Measurements from ENCODE around the gene B4GALT6. TPM values are rescaled to one million over a fixed set of nuclear protein-coding genes. Genes with fewer than 3 reads are reported as not detected.

Gene B4GALT6
- total and polyA plus RNA-seq, 2 of the 4 experiments (the other 2 are of a cell fraction): 1.1 to 3.9 TPM

GRCh38 chr18:31618801-31619200, 65.6 kb downstream of the B4GALT6 start:
- H3K18ac ChIP-seq (ENCODE audit: low read depth, low read length): no peak overlapping the region
- no peak overlapping the region for H3K14ac ChIP-seq (replicated peaks; ENCODE audit: low read depth, low read length)
- no peak overlapping the region for H2BK120ac ChIP-seq (ENCODE audit: low read depth, low read length)
- TF ChIP-seq MAFK (IDR thresholded peaks at IDR 0.05; ENCODE audit: low read depth, low read length): no peak
- no peak for TF ChIP-seq POLR2A (IDR thresholded peaks at IDR 0.05; ENCODE audit: low read depth, low read length)
- TF ChIP-seq BHLHE40 (IDR thresholded peaks at IDR 0.05; ENCODE audit: low read depth, low read length): no peak
- WGBS, 2 experiments (ENCODE audit: extremely low coverage in 2 of 2, insufficient read length in 1 of 2): 74% methylated on average over 5 of the region's 5 CpGs; no CpG with 5 or more reads in 1 of the 2 experiments
- no peaks in the 10 kb centered on the region for H3K36me3 ChIP-seq (ENCODE audit: control insufficient read depth, insufficient read depth, low read length)
- H2BK20ac ChIP-seq (ENCODE audit: low read depth, low read length): no peak overlapping the region
- H2AFZ ChIP-seq (replicated peaks; ENCODE audit: low read length, poor library complexity): no peak overlapping the region
- H3K9me1 ChIP-seq (ENCODE audit: insufficient read depth, low read length): no peaks in the 10 kb centered on the region
- H4K91ac ChIP-seq (ENCODE audit: insufficient read depth, low read depth, low read length): no peak overlapping the region
- no peaks in the 10 kb centered on the region for H3K79me1 ChIP-seq (ENCODE audit: low read depth in 1 of 2, low read length in 2 of 2)
- ATAC-seq (ENCODE audit: low read depth) (no peak), DNase-seq (no peak)
- no peak overlapping the region for H3K56ac ChIP-seq (ENCODE audit: extremely low read depth, insufficient read depth, low read length)
- dilution Hi-C loops (cut with HindIII; ENCODE audit: low sequenced_read_pairs, unreplicated experiment): no loop called here
- no peak overlapping the region for H2AK9ac ChIP-seq (replicated peaks; ENCODE audit: low read depth, low read length, poor library complexity)
- no peak overlapping the region for H3K4me2 ChIP-seq (ENCODE audit: low read depth, low read length)
- ChIA-PET CTCF (no interaction called here), POLR2A (ENCODE audit: unreplicated experiment) (no interaction called here)
- H3K9me3 ChIP-seq (ENCODE audit: control insufficient read depth, insufficient read depth, low read length): no peaks in the 10 kb centered on the region
- H3K27me3 ChIP-seq (ENCODE audit: control insufficient read depth, insufficient read depth, low read length): no peaks in the 10 kb centered on the region
- BruUV-seq (replicated peaks): no TSS peak
- no peaks in the 10 kb centered on the region for H4K20me1 ChIP-seq (ENCODE audit: insufficient read depth, low read length)
- no peak overlapping the region for H3K4ac ChIP-seq (ENCODE audit: low read depth, low read length)
- no peak overlapping the region for H2BK5ac ChIP-seq (ENCODE audit: low read depth, low read length, poor library complexity, severe bottlenecking)
- no peak overlapping the region for H4K8ac ChIP-seq (ENCODE audit: low read depth in 2 of 2, low read length in 2 of 2)
- H3K4me3 ChIP-seq (ENCODE audit: insufficient read depth, low read depth, low read length): no peak overlapping the region
- intact Hi-C loops (cut with micrococcal nuclease): no loop called here
- no peak overlapping the region for H3K9ac ChIP-seq (ENCODE audit: low read depth, low read length)
- H2BK15ac ChIP-seq (ENCODE audit: low read depth, low read length): no peak overlapping the region
- H3K4me1 ChIP-seq (ENCODE audit: control insufficient read depth, insufficient read depth, low read length): no peaks in the 10 kb centered on the region
- no peak overlapping the region for H4K5ac ChIP-seq (ENCODE audit: low read depth, low read length)
- in situ Hi-C loops (cut with MboI; ENCODE audit: low sequenced_read_pairs): no loop called here
- H3K23ac ChIP-seq (ENCODE audit: low read depth, low read length): no peak overlapping the region
- H2AK5ac ChIP-seq (ENCODE audit: low read depth, low read length): no peak overlapping the region
- H3K27ac ChIP-seq (ENCODE audit: insufficient read depth, low read length): no peak overlapping the region
